Trophoblast cell (in vitro differentiated cells and primary cell): ENCODE results near the gene XIRP1.

Experiments
- DNase-seq, 2 donors: peaks; one replicate each; pipeline ENCODE4 v3.0.0-alpha.2; 2016
- H2AFZ ChIP-seq: 2 replicates; pipeline ENCODE4 v1.6.1; 2013; ENCODE audit warnings: low read length, moderate library complexity, mild to moderate bottlenecking; ENCODE audit not compliant: insufficient read depth, poor library complexity
- H2AK5ac ChIP-seq: 2 replicates; pipeline ENCODE4 v1.6.1; 2013; ENCODE audit warnings: mild to moderate bottlenecking, low read length
- H2BK120ac ChIP-seq: 2 replicates; pipeline ENCODE4 v1.6.1; 2013; ENCODE audit warnings: low read length, mild to moderate bottlenecking, moderate library complexity; ENCODE audit not compliant: insufficient read depth, poor library complexity
- H2BK12ac ChIP-seq: 2 replicates; pipeline ENCODE4 v1.6.1; 2013; ENCODE audit warnings: mild to moderate bottlenecking, low read length, moderate library complexity
- H2BK5ac ChIP-seq: 2 replicates; pipeline ENCODE4 v1.6.1; 2013; ENCODE audit warnings: low read length, low read depth, moderate library complexity, mild to moderate bottlenecking; ENCODE audit not compliant: poor library complexity
- H3K14ac ChIP-seq: 2 replicates; pipeline ENCODE4 v1.6.1; 2013; ENCODE audit warnings: mild to moderate bottlenecking, low read length
- H3K18ac ChIP-seq: 2 replicates; pipeline ENCODE4 v1.6.1; 2013; ENCODE audit warnings: mild to moderate bottlenecking, low read length
- H3K23ac ChIP-seq: 2 replicates; pipeline ENCODE4 v1.6.1; 2013; ENCODE audit warnings: low read length
- H3K27ac ChIP-seq: 2 replicates; pipeline ENCODE4 v1.5.1; 2013; ENCODE audit warnings: low read depth, mild to moderate bottlenecking, inconsistent platforms, low read length, moderate library complexity
- H3K27me3 ChIP-seq: 2 replicates; pipeline ENCODE4 v1.6.1; 2013; ENCODE audit warnings: inconsistent platforms, mild to moderate bottlenecking, low read length, moderate library complexity; ENCODE audit not compliant: insufficient read depth
- H3K36me3 ChIP-seq, 2 experiments: 1 replicate in 1 of 2; 2 replicates in 1 of 2; pipeline ENCODE4 v1.6.1; 2013; ENCODE audit warnings: low read length in 2 of 2, mild to moderate bottlenecking in 2 of 2, moderate library complexity in 1 of 2; ENCODE audit not compliant: insufficient read depth in 2 of 2, control insufficient read depth in 1 of 2
- H3K4ac ChIP-seq: 2 replicates; pipeline ENCODE4 v1.6.1; 2013; ENCODE audit warnings: low read depth, mild to moderate bottlenecking, low read length, moderate library complexity
- H3K4me1 ChIP-seq, 2 experiments: 1 replicate in 1 of 2; 2 replicates in 1 of 2; pipeline ENCODE4 v1.6.1; 2013; ENCODE audit warnings: low read length in 2 of 2, mild to moderate bottlenecking in 2 of 2, moderate library complexity in 1 of 2; ENCODE audit not compliant: insufficient read depth in 2 of 2, control insufficient read depth in 1 of 2
- H3K4me2 ChIP-seq: 2 replicates; pipeline ENCODE4 v1.6.1; 2013; ENCODE audit warnings: inconsistent platforms, mild to moderate bottlenecking, low read length, moderate library complexity
- H3K4me3 ChIP-seq: 2 replicates; pipeline ENCODE4 v1.5.1; 2013; ENCODE audit warnings: mild to moderate bottlenecking, low read depth, low read length, inconsistent platforms
- H3K79me1 ChIP-seq: one replicate; pipeline ENCODE4 v1.6.1; 2013; ENCODE audit warnings: low read length
- H3K79me2 ChIP-seq: 2 replicates; pipeline ENCODE4 v1.6.1; 2013; ENCODE audit warnings: low read length, mild to moderate bottlenecking; ENCODE audit not compliant: control insufficient read depth, insufficient read depth, poor library complexity
- H3K9ac ChIP-seq: 2 replicates; pipeline ENCODE4 v1.6.1; 2013; ENCODE audit warnings: mild to moderate bottlenecking, low read length
- H3K9me3 ChIP-seq: 2 replicates; pipeline ENCODE4 v1.6.1; 2013; ENCODE audit warnings: low read depth, mild to moderate bottlenecking, control low read depth, inconsistent platforms, low read length; ENCODE audit not compliant: insufficient read depth
- H4K12ac ChIP-seq: 2 replicates; pipeline ENCODE4 v1.6.1; 2013; ENCODE audit warnings: low read depth, mild to moderate bottlenecking, low read length, moderate library complexity
- H4K8ac ChIP-seq: 2 replicates; pipeline ENCODE4 v1.6.1; 2013; ENCODE audit warnings: low read depth, mild to moderate bottlenecking, low read length, moderate library complexity
- H4K91ac ChIP-seq: one replicate; pipeline ENCODE4 v1.6.1; 2013; ENCODE audit warnings: low read depth, mild to moderate bottlenecking, low read length, moderate library complexity
- WGBS: extraction: QIAGEN DNeasy Blood & Tissue Kit; methylation state at CpG from one replicate; pipeline ENCODE4 v1.1.7; 2013; ENCODE audit warnings: missing lambda C conversion rate; ENCODE audit not compliant: insufficient read length, insufficient coverage; ENCODE audit errors: extremely low coverage; 5-methylcytosine and 5-hydroxymethylcytosine counted together

Gene XIRP1

DNA sequence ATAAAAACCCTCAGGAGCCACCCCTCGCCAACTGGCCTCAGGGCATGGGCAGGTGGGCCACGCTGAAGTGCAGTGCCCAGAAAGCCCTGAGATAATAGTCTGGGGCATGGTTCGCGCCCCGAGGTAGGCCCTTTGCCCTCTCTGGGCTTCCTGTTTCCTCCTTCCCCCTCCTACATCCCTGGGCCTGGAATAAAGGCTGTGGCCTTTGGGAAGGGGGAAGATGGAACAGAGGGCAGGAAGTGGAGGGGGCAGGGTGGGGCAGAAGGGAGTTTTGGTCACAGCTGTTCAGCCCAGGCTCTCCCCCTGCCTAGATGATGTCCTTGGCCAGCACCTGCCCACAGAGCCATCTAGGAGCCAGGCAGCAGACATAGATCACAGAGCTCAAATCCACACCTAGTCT lies 50.3 kb downstream of the XIRP1 start:
- no peak for DNase-seq
- H3K4ac ChIP-seq, result no peak overlapping the region
- H2BK12ac ChIP-seq, result no peak overlapping the region

DNA sequence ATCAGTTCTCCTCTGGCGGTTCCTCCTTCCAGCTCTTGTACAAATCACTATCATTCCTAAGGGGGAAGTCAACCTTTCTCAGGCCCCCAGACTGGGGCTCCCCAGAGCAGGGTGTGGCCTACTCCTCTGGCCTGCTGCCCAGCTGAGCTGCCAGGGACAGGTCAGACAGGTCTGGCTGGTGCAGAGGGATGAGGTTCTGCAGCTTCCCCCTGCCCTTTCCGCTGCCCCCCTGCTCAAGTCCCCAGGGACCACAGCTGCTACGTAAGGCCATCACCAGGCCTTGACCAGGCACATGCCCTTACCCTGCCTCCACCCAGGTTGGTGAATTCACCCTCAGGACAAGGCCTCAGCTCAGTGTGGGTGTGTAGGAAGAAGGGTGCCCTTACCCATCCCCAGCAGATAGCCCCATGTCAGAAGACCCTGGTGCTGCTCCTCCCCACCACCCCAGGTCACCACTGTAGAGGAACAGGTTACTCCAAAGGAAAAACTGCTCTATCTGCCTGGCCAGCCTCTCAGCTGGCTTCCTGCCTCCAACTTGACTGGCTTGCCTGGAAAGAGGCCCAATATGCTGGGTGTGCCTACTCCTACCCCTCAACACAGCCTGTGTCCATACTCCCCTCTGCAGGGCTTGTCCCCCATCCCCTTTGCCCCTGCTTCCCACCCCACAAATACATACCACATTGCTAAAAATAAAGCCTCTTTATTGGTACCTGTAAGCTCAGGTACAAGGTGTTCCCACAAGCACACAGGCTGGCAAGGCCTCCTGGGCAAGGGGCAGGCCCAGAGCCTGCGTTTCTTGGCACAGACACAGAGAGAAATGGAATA lies 51.0 kb downstream of the XIRP1 start:
- no peak overlapping the region for H4K12ac ChIP-seq
- no peak overlapping the region for H2BK12ac ChIP-seq
- H4K91ac ChIP-seq, result no peak overlapping the region
- H3K27ac ChIP-seq, result peak overlapping the region; percentile 31
- peak overlapping the region; percentile 29 for H3K4me2 ChIP-seq
- peak overlapping the region; percentile 6 for H3K9ac ChIP-seq
- H3K9me3 ChIP-seq, result no peaks in the 10 kb centered on the region
- no peak overlapping the region for H3K14ac ChIP-seq
- H3K23ac ChIP-seq, result no peak overlapping the region
- WGBS, result no CpG with 5 or more reads among the region's 4 CpGs
- H2AFZ ChIP-seq, result no peak overlapping the region
- peak overlapping the region; percentile 1 for H4K8ac ChIP-seq
- no peak overlapping the region for H3K4ac ChIP-seq
- H2AK5ac ChIP-seq, result no peak overlapping the region
- peaks cover 9% of the 10 kb centered on the region for H3K79me1 ChIP-seq
- H2BK120ac ChIP-seq, result no peak overlapping the region
- H3K18ac ChIP-seq, result peak overlapping the region; percentile 27
- DNase-seq, result peak; percentile 78 to 86
- H3K4me3 ChIP-seq, result no peak overlapping the region
- peaks cover 57 to 64% of the 10 kb centered on the region in 2 experiments for H3K36me3 ChIP-seq
- peaks cover 34 to 44% of the 10 kb centered on the region in 2 experiments for H3K4me1 ChIP-seq
- H3K27me3 ChIP-seq, result no peaks in the 10 kb centered on the region
- no peak overlapping the region for H2BK5ac ChIP-seq
- peaks cover 7% of the 10 kb centered on the region for H3K79me2 ChIP-seq

More for the DNA sequence above, 50.3 kb downstream of the XIRP1 start:
- no peaks in the 10 kb centered on the region for H3K27me3 ChIP-seq
- H4K91ac ChIP-seq, result no peak overlapping the region
- H3K23ac ChIP-seq, result no peak overlapping the region
- H3K27ac ChIP-seq, result peak overlapping the region; percentile 31
- no peaks in the 10 kb centered on the region for H3K9me3 ChIP-seq
- H3K4me3 ChIP-seq, result no peak overlapping the region
- H4K8ac ChIP-seq, result no peak overlapping the region
- H3K79me2 ChIP-seq, result peaks cover 7% of the 10 kb centered on the region
- peak overlapping the region; percentile 47 for H3K18ac ChIP-seq
- H3K79me1 ChIP-seq, result peaks cover 14% of the 10 kb centered on the region
- peaks cover 39 to 49% of the 10 kb centered on the region in 2 experiments for H3K4me1 ChIP-seq
- H3K9ac ChIP-seq, result no peak overlapping the region
- H2BK5ac ChIP-seq, result no peak overlapping the region
- no peak overlapping the region for H3K14ac ChIP-seq
- H2AFZ ChIP-seq, result peak overlapping the region; percentile 4
- no peak overlapping the region for H4K12ac ChIP-seq
- H2BK120ac ChIP-seq, result no peak overlapping the region
- no peak overlapping the region for H3K4me2 ChIP-seq
- no peak overlapping the region for H2AK5ac ChIP-seq
- WGBS, result no CpG with 5 or more reads among the region's 5 CpGs
- peaks cover 58 to 66% of the 10 kb centered on the region in 2 experiments for H3K36me3 ChIP-seq

DNA sequence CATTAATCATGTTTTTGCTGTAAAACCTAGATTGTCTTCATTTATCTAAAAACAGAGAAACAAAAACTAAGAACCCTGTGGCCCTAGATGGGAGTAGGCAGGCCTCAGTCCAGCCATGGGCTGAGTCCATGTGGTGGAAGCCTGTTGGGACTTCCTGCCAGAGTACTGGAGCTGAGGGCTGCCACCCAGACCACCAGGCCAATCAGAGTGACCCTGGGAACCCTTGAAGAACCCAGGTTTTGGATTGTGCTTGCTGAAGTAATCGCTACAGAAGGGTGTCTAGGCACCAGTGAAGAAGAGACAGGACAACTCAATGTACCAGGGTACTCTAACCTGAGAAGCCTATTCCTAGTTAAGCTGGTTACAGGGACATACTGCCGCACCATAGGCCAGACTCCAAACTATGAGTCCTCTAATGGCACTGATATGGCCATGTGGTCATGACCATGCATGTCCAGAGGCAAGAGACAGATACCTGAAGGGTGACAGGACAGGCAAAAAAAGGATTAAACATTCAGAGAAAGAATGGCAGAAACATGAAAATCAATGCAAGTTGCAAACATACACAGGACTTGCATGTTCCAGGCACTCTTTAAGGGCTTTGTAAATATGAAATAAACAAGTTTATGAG lies 51.9 kb downstream of the XIRP1 start:
- H3K27ac ChIP-seq, result peak overlapping the region; percentile 14
- H3K79me1 ChIP-seq, result peaks cover 4% of the 10 kb centered on the region
- H3K4ac ChIP-seq, result no peak overlapping the region
- H3K4me1 ChIP-seq, result peaks cover 28 to 38% of the 10 kb centered on the region in 2 experiments
- H3K4me2 ChIP-seq, result no peak overlapping the region
- H2AFZ ChIP-seq, result no peak overlapping the region
- H3K36me3 ChIP-seq, result peaks cover 51 to 58% of the 10 kb centered on the region in 2 experiments
- no peaks in the 10 kb centered on the region for H3K9me3 ChIP-seq
- H3K27me3 ChIP-seq, result no peaks in the 10 kb centered on the region
- no peak overlapping the region for H2BK12ac ChIP-seq
- H2BK120ac ChIP-seq, result no peak overlapping the region
- no peak overlapping the region for H2BK5ac ChIP-seq
- H4K12ac ChIP-seq, result no peak overlapping the region
- no peak overlapping the region for H4K8ac ChIP-seq
- H3K14ac ChIP-seq, result no peak overlapping the region
- H3K79me2 ChIP-seq, result peaks cover 2% of the 10 kb centered on the region
- H3K9ac ChIP-seq, result no peak overlapping the region
- DNase-seq, result peak in 1 of 2 donors; percentile 62
- no peak overlapping the region for H3K4me3 ChIP-seq
- H4K91ac ChIP-seq, result no peak overlapping the region
- no peak overlapping the region for H3K23ac ChIP-seq
- H3K18ac ChIP-seq, result no peak overlapping the region
- H2AK5ac ChIP-seq, result no peak overlapping the region
- no CpG with 5 or more reads among the region's 2 CpGs for WGBS

DNA sequence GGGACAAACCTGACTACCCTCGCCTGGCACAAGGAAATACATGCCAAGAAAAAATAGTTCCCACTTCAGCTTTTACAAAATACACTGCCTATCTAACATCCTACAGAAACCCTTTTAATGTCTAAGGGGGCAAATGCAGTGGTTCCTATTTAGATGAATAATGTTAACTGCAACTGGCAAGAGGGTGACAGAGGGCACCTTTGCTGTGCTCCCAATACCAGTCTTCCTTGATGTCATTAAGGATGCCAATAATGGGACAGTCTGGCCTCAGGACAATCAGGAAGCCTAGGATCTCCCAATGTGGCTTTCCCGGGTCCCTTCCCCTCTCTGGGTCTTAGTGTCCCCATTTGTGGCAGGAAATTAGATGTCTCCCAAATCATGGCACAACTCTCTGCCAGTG lies 53.0 kb downstream of the XIRP1 start:
- no peak overlapping the region for H2BK5ac ChIP-seq
- no peak overlapping the region for H4K12ac ChIP-seq
- H4K8ac ChIP-seq, result no peak overlapping the region
- H3K27ac ChIP-seq, result no peak overlapping the region
- WGBS, result no CpG with 5 or more reads among the region's 2 CpGs
- no peak overlapping the region for H3K4me2 ChIP-seq
- H2AK5ac ChIP-seq, result no peak overlapping the region
- peaks cover 44 to 49% of the 10 kb centered on the region in 2 experiments for H3K36me3 ChIP-seq
- H3K9me3 ChIP-seq, result no peaks in the 10 kb centered on the region
- peaks cover 2% of the 10 kb centered on the region for H3K79me1 ChIP-seq
- H3K4me1 ChIP-seq, result peaks cover 28 to 34% of the 10 kb centered on the region in 2 experiments
- no peak overlapping the region for H2BK120ac ChIP-seq
- H3K79me2 ChIP-seq, result peaks cover 2% of the 10 kb centered on the region
- no peak overlapping the region for H2AFZ ChIP-seq
- H2BK12ac ChIP-seq, result no peak overlapping the region
- no peak overlapping the region for H3K9ac ChIP-seq
- H3K4me3 ChIP-seq, result no peak overlapping the region
- H3K4ac ChIP-seq, result no peak overlapping the region
- H3K23ac ChIP-seq, result no peak overlapping the region
- H3K14ac ChIP-seq, result no peak overlapping the region
- no peak overlapping the region for H4K91ac ChIP-seq
- H3K18ac ChIP-seq, result no peak overlapping the region
- no peaks in the 10 kb centered on the region for H3K27me3 ChIP-seq
- no peak for DNase-seq
